ENCODE measurements around the gene RAMP1.
"Not testable (repeated sequence)": the region's sequence is repeated elsewhere in the genome, so short reads cannot be mapped to it uniquely, and the experiment has no call there.

The RAMP1 gene

GRCh38 chr2:237859533-237860272, at the start of gene RAMP1:
RAMP1 (plus strand) TSS chr2:237859623; CDS start chr2:237859676, 53 bp downstream.
- DNase-seq (ENCODE audit: low read depth in 3 of 3): no peak

- DNase-seq (ENCODE audit: low read depth in 3 of 3): no peak
Measured at GRCh38 chr2:237815637-237816036, 43.8 kb upstream of the RAMP1 start.

GRCh38 chr2:237816531-237816930, 42.9 kb upstream of the RAMP1 start:
- DNase-seq (ENCODE audit: low read depth in 3 of 3): no peak

GRCh38 chr2:237818066-237818473, 41.4 kb upstream of the RAMP1 start:
- no peak for DNase-seq (ENCODE audit: low read depth in 3 of 3)

GRCh38 chr2:237819231-237819630, 40.2 kb upstream of the RAMP1 start:
- no peak for DNase-seq (ENCODE audit: low read depth in 3 of 3)

DNA sequence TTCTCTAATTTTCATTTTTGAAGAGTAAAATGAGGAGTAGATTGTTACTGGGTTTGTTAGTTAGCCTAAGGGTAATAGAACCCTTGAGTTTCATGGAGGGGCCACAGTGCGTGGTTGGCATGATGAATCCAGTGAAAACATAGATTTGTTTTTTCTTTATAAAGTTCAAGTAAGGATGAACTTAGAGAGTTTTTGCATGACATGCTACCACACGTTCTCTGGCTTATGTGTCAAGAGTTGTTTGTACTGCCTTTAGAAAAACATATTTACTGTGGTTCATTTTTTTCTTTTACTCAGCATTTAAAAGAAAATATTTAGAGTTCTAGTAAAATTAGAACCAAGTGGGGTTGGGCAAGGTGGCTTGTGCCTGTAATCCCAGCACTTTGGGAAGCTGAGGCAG, 39.0 kb upstream of the RAMP1 start:
- DNase-seq (ENCODE audit: low read depth in 3 of 3): no peak

GRCh38 chr2:237823544-237823943, 35.9 kb upstream of the RAMP1 start:
- no peak for DNase-seq (ENCODE audit: low read depth in 3 of 3)

GRCh38 chr2:237824085-237824484, 35.3 kb upstream of the RAMP1 start:
- DNase-seq (ENCODE audit: low read depth in 3 of 3): no peak

DNA sequence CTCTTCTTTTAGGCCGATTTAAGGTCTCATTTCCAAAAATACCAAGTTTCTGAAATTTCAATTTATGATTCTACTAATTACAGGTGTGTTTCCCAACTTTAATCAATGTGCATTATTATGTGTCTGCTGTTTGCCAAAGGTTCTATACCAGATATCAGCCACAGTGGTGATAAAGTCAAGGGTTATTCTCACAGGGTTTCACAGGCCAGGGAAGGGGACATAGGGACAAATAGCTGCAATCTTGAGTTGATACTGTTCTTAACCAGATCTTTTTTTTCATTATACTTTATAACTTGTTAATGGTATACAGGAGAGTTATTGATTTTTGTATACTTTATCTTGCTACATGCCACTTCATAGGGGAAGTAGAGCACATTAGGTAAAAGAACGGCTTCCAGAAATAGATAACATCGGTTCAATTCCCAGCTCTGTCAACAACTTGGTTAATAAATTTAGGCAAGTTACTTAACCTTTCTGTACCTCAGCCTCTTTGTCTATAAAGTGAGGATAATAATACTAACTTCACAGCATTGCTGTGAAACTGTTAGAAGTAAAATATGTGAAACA, 31.9 kb upstream of the RAMP1 start:
- no peak for DNase-seq (ENCODE audit: low read depth in 3 of 3)

GRCh38 chr2:237830522-237830921, 28.9 kb upstream of the RAMP1 start:
- no peak for DNase-seq (ENCODE audit: low read depth in 3 of 3)

DNA sequence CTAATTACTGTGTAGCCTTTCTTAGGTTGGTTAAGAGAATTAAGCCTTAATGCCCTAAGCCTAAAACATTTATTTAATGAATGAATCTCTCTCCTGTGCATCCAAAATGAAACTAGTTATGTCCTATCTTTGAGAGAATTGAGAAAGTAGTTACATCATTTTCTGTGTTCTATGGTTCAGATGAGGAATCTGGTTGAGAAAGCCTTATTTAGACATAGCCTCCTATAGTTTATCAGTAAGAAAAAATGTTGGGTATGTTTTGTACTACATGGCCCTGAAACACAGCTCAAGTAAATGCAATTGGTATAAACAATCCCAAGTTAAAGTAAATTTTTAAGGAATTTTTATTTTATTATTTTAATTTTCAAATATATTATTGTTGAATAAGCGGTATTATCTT, 25.9 kb upstream of the RAMP1 start:
- DNase-seq (ENCODE audit: low read depth in 3 of 3): no peak

GRCh38 chr2:237835372-237835771, 24.1 kb upstream of the RAMP1 start:
- no peak for DNase-seq (ENCODE audit: low read depth in 3 of 3)

- no peak for DNase-seq (ENCODE audit: low read depth in 3 of 3)
Measured at GRCh38 chr2:237841051-237841450, 18.4 kb upstream of the RAMP1 start.

DNA sequence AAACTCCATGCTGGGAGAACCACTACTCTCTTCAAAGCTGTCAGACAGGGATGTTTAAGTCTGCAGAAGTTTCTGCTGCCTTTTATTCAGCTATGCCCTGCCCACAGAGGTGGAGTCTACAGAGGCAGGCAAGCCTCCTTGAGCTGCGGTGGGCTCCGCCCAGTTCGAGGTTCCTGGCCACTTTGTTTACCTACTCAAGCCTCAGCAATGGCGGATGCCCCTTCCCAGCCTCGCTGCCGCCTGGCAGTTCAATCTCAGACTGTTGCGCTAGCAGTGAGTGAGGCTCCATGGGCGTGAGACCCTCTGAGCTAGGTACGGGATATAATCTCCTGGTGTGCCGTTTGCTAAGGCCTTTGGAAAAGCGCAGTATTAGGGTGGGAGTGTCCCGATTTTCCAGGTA, 10.5 kb upstream of the RAMP1 start:
- DNase-seq (ENCODE audit: low read depth in 3 of 3): not testable (repeated sequence)

- no peak for DNase-seq (ENCODE audit: low read depth in 3 of 3)
Measured at GRCh38 chr2:237854295-237854694, 5.1 kb upstream of the RAMP1 start.

GRCh38 chr2:237857791-237858190, 1.6 kb upstream of the RAMP1 start:
- no peak for DNase-seq (ENCODE audit: low read depth in 3 of 3)

DNA sequence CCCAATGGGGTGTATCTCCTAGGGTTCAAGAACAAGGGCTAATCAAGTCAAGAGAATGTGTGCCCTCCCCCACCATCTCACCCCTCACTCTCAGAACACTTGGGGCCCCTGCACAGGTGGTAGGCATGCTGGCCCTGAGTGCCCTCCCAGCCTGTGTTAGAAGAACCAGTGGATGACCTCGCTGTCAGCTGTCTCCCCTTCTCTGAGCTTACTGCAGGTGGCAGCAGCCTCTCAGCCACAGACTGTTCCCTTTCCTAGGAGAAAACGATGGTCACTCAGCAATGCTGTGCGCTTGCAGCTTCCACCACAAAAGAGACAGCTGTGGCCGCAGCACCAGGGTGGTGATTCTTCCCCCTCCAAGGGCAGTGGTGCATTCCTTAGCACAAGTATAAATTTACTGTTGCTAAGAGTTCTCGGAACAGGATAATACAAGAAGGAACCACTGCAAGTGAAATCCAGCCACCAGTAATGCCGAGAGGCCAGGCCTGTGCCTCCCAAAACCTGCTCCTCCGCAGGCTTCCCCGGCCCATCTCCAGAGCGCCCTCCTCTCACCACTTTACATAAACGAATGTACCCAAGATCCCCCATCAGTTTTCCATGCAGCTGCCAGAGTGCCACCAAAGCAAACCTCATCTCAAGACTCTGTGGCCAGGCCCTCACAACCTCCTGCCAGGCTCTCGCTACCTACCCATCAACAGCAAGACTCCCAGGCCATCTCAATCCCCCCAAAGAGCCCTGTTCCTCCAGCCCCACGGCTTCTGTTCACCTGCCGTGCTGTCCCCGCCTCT, 935 bp upstream of the RAMP1 start:
- peak in 1 of 3 experiments; percentile 9 for DNase-seq (ENCODE audit: low read depth in 3 of 3)

- DNase-seq (ENCODE audit: low read depth in 3 of 3): no peak
Measured at GRCh38 chr2:237859082-237859433, 365 bp upstream of the RAMP1 start.

DNA sequence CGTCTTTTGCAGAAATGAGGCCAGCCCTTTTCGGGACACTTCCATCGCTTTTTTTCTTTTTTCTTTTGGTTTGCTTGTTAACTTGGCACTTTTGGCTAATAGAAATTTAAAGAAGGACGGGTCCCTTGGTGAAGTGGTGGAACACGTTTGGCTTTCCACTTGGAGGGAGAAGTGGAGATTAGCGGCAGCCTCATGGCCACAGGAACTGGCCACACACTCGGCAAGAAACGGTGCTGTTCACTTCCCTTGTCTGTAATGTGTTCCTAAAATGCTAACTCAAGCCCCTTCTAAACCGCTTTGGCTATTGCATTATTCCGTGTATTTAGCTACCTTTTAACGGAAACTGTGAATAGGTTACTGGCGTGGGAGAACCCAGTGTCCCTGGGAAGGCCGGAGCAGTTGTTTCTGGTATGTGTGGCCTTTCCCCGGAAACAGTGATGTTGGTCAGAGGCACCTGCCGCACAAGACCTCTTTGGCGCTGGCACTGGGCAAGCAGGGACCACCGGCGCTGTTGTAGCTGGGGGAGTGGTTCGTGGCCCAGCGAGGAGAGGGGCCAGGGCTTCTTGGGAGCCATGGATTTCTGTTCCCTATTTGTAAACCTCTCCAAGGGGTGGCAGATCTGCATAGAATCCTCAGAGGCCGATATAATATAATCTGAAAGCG, 981 bp downstream of the RAMP1 start:
- DNase-seq (ENCODE audit: low read depth in 3 of 3): no peak

DNA sequence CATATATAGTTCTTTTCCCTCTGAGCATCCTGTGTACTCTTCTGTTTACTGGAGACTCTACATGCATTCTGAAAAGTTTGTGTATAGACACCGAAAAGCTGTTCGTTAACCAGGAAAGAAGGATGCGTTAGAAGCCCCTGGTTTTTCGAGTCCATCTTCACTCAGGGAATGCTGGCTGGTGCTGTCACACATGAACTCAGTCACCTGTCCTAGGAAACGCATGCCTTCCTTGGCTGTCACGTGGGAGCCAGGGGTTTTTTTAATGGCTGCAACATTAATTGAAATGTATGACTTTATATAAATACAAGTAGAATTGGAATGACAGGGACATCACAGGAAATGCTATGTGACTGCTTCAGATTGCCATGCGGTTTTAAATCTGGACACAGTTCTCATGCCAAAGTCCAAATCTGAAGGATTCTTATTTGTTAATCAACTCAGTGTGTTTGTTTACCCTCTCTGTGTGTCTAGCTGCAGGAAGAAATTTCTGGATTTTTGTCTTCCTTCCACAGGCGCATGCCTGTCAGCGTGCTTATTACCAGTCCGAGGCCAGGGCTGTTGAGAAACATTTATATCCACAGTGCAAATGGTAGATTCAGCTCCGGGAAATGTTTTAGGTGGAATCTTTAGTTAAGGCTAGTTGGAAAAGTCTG, 2.6 kb downstream of the RAMP1 start:
- DNase-seq (ENCODE audit: low read depth in 3 of 3): no peak

DNA sequence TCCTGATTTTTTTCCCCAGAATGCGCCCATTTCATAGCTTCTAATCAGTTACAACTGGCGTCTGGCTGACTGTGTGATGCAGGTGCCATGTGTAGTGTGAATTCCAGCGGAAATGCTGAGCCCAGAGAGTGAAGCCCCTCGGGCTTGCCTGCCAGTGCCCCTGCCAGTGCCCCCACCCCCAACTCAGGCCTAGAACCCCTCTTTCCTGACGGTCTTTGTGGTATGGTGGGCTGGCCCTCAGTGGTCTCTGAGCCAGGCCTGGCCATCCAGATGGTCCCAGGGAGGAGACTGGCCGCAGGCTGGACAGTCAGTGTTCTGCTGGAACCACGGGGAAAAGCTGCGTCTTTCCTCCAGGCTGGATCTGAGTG, 3.1 kb downstream of the RAMP1 start:
- DNase-seq (ENCODE audit: low read depth in 3 of 3): no peak

- DNase-seq (ENCODE audit: low read depth in 3 of 3): no peak
Measured at GRCh38 chr2:237863102-237863511, 3.7 kb downstream of the RAMP1 start.

All from stimulated activated CD4-positive, alpha-beta T cell treated with anti-CD3 and anti-CD28 coated beads, TNF-alpha, amount 100 ng/mL, for 4 hours (primary cell).